IPS-11a (cell line): ENCODE results near the gene KRTAP9-7.
"Not testable (repeated sequence)": the region's sequence is repeated elsewhere in the genome, so short reads cannot be mapped to it uniquely, and the experiment has no call there.

Source experiments
- H3K4me3 ChIP-seq: one replicate; pipeline ENCODE4 v1.5.1; 2013; ENCODE audit warnings: low read depth, low read length, control low read depth

The KRTAP9-7 gene

GRCh38 chr17:41271323-41271722 is 4.2 kb upstream of the KRTAP9-7 start:
- not testable (repeated sequence) for H3K4me3 ChIP-seq

- H3K4me3 ChIP-seq = no peak overlapping the region
These were observed 3.6 kb upstream of the KRTAP9-7 start for GRCh38 chr17:41271858-41272257.

GRCh38 chr17:41278176-41278955 is 2.9 kb downstream of the KRTAP9-7 start:
- H3K4me3 ChIP-seq = no peak overlapping the region

- no peak overlapping the region for H3K4me3 ChIP-seq
These were observed 8.5 kb downstream of the KRTAP9-7 start for GRCh38 chr17:41284043-41284442.

GRCh38 chr17:41284546-41284945 is 9.0 kb downstream of the KRTAP9-7 start:
- H3K4me3 ChIP-seq = no peak overlapping the region

- H3K4me3 ChIP-seq = no peak overlapping the region
These were observed 11.6 kb downstream of the KRTAP9-7 start for GRCh38 chr17:41287050-41287449.

- H3K4me3 ChIP-seq = no peak overlapping the region
These were observed 18.5 kb downstream of the KRTAP9-7 start for GRCh38 chr17:41294016-41294415.

- H3K4me3 ChIP-seq = no peak overlapping the region
These were observed 21.3 kb downstream of the KRTAP9-7 start for GRCh38 chr17:41296846-41297245.

GRCh38 chr17:41298458-41299135 is 23.1 kb downstream of the KRTAP9-7 start:
- no peak overlapping the region for H3K4me3 ChIP-seq

GRCh38 chr17:41301204-41301790 is 25.8 kb downstream of the KRTAP9-7 start:
- no peak overlapping the region for H3K4me3 ChIP-seq

- no peak within 1 kb of the TSS for H3K4me3 ChIP-seq
These were observed 26.7 kb downstream of the KRTAP9-7 start, which contains the start of gene KRTAP29-1 for GRCh38 chr17:41301916-41302901. KRTAP29-1 (minus strand) TSS chr17:41302851; CDS start chr17:41302851, 0 bp downstream.

GRCh38 chr17:41302981-41303380 is 27.5 kb downstream of the KRTAP9-7 start:
- no peak overlapping the region for H3K4me3 ChIP-seq

GRCh38 chr17:41304091-41304490 is 28.6 kb downstream of the KRTAP9-7 start:
- no peak overlapping the region for H3K4me3 ChIP-seq

GRCh38 chr17:41307647-41308046 is 32.1 kb downstream of the KRTAP9-7 start:
- H3K4me3 ChIP-seq = no peak overlapping the region

GRCh38 chr17:41308251-41308917 is 32.9 kb downstream of the KRTAP9-7 start:
- no peak overlapping the region for H3K4me3 ChIP-seq

- H3K4me3 ChIP-seq = no peak within 1 kb of the TSS
These were observed 33.4 kb downstream of the KRTAP9-7 start, which contains the start of gene KRTAP16-1 for GRCh38 chr17:41308918-41309359. KRTAP16-1 (minus strand) TSS chr17:41309309; CDS start chr17:41309253, 56 bp downstream.

GRCh38 chr17:41311111-41311510 is 35.6 kb downstream of the KRTAP9-7 start:
- H3K4me3 ChIP-seq = no peak overlapping the region

GRCh38 chr17:41315204-41315794 is 39.8 kb downstream of the KRTAP9-7 start, which contains the start of gene KRTAP17-1:
KRTAP17-1 (minus strand) TSS chr17:41315710; CDS start chr17:41315650, 60 bp downstream.
- no peak within 1 kb of the TSS for H3K4me3 ChIP-seq

GRCh38 chr17:41315814-41316445 is 40.4 kb downstream of the KRTAP9-7 start:
- H3K4me3 ChIP-seq = no peak overlapping the region
